ENCODE measurements around the gene IFT74. TPM values are rescaled to one million over a fixed set of nuclear protein-coding genes. Genes with fewer than 3 reads are reported as not detected.

Gene IFT74
- total RNA-seq, 1 experiment from 2014 or later = 6.2 TPM

DNA sequence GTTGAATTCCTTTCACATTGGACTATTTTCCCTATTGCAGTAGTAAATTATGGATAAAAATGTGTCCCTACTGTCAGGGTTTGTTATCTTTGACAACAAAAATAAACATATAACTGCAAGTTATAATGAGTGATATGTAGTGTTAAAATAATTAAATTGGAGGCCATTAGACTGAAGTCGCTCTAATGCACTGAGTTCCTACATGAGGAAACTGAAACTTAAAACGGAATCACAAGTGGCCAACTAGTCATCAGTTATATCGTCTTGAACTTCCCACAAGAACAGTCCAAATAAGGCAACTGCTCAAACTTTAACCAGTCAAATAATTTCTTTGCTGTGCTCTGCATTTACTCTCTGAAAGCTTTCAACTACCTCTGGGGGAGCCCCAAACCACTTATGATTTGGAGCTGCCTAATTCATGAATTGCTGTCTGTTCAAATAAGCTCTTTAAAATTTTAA is 2.1 kb upstream of the IFT74 start:
- H3K27ac ChIP-seq (ENCODE audit: low read length) = no peak overlapping the region
- H3K4me2 ChIP-seq (ENCODE audit: low read length) = no peak overlapping the region
- ChIA-PET POLR2A (ENCODE audit: unreplicated experiment) (no interaction called here), CTCF (no interaction called here)
- no TSS peak for BruUV-seq (replicated peaks)
- H3K27me3 ChIP-seq (ENCODE audit: low read length) = no peaks in the 10 kb centered on the region
- H3K79me2 ChIP-seq (ENCODE audit: low read length) = 0 out of 2 replicates have a peak, but pooled peaks cover 12% of the 10 kb centered on the region
- H3K9ac ChIP-seq (ENCODE audit: low read length) = no peak overlapping the region
- peaks cover 14% of the 10 kb centered on the region for H3K4me1 ChIP-seq (ENCODE audit: insufficient read depth, low read length)
- TF ChIP-seq EZH2 (IDR thresholded peaks at IDR 0.05; ENCODE audit: low read length, unreplicated experiment) (no peak), CTCF (conservative IDR thresholded peaks at IDR 0.05; ENCODE audit: low read depth, low read length) (no peak)
- no peak overlapping the region for H2AFZ ChIP-seq (ENCODE audit: low read length)
- intact Hi-C loops (cut with micrococcal nuclease) = no loop called here
- no peaks in the 10 kb centered on the region for H4K20me1 ChIP-seq (ENCODE audit: low read length)
- H3F3A ChIP-seq (ENCODE audit: low read length, unreplicated experiment) = no peaks in the 10 kb centered on the region
- no peak overlapping the region for H3K4me3 ChIP-seq (ENCODE audit: low read length)
- no peaks in the 10 kb centered on the region for H3K36me3 ChIP-seq (ENCODE audit: low read depth, low read length)
- H3K9me2 ChIP-seq (replicated peaks; ENCODE audit: low read length) = no peaks in the 10 kb centered on the region
- no peaks in the 10 kb centered on the region for H3K9me3 ChIP-seq (ENCODE audit: low read length)
- no peak for ATAC-seq
- DNase-seq = no peak

- 0 out of 2 replicates have a peak, but pooled peaks cover 12% of the 10 kb centered on the region for H3K79me2 ChIP-seq (ENCODE audit: low read length)
- ChIA-PET POLR2A (ENCODE audit: unreplicated experiment) (interaction anchor here (0.6 kb wide), 1 partner anchor 8 kb away, joined by 4 read pairs; the partner anchor contains the start of gene PLAA), CTCF (interaction anchor here (0.5 to 0.6 kb wide), 2 partner anchors 63 to 232 kb away, joined by 7 to 10 read pairs; no protein-coding TSS in a partner anchor)
- H3K27ac ChIP-seq (ENCODE audit: low read length) = no peak overlapping the region
- intact Hi-C loops (cut with micrococcal nuclease) = no loop called here
- no peaks in the 10 kb centered on the region for H3K9me2 ChIP-seq (replicated peaks; ENCODE audit: low read length)
- H3K9ac ChIP-seq (ENCODE audit: low read length) = peak overlapping the region; percentile 86; the same call in 1 of the 2 replicates
- H3K4me3 ChIP-seq (ENCODE audit: low read length) = peak overlapping the region; percentile 80
- no TSS peak for BruUV-seq (replicated peaks)
- TF ChIP-seq EZH2phosphoT487 (IDR thresholded peaks at IDR 0.05; ENCODE audit: borderline replicate concordance, low read length) = no peak
- TF ChIP-seq CTCF (conservative IDR thresholded peaks at IDR 0.05; ENCODE audit: low read depth, low read length) = no peak
- no peak for TF ChIP-seq EZH2 (IDR thresholded peaks at IDR 0.05; ENCODE audit: low read length, unreplicated experiment)
- no peaks in the 10 kb centered on the region for H3K27me3 ChIP-seq (ENCODE audit: low read length)
- peaks cover 14% of the 10 kb centered on the region for H3K4me1 ChIP-seq (ENCODE audit: insufficient read depth, low read length)
- H3K4me2 ChIP-seq (ENCODE audit: low read length) = peak overlapping the region; percentile 90
- H3K36me3 ChIP-seq (ENCODE audit: low read depth, low read length) = no peaks in the 10 kb centered on the region
- H3K9me3 ChIP-seq (ENCODE audit: low read length) = no peaks in the 10 kb centered on the region
- DNase-seq = no peak
- no peak for ATAC-seq
- H2AFZ ChIP-seq (ENCODE audit: low read length) = peak overlapping the region; percentile 94
- H3F3A ChIP-seq (ENCODE audit: low read length, unreplicated experiment) = no peaks in the 10 kb centered on the region
- H4K20me1 ChIP-seq (ENCODE audit: low read length) = no peaks in the 10 kb centered on the region
Observed at GRCh38 chr9:26955222-26955903, 849 bp upstream of the IFT74 start.

GRCh38 chr9:26956860-26957233 is 635 bp downstream of the IFT74 start:
- TF ChIP-seq CTCF (conservative IDR thresholded peaks at IDR 0.05; ENCODE audit: low read depth, low read length) = no peak
- TF ChIP-seq EZH2 (IDR thresholded peaks at IDR 0.05; ENCODE audit: low read length, unreplicated experiment) = no peak
- no peak for TF ChIP-seq EZH2phosphoT487 (IDR thresholded peaks at IDR 0.05; ENCODE audit: borderline replicate concordance, low read length)
- H3K4me2 ChIP-seq (ENCODE audit: low read length) = peak overlapping the region; percentile 90
- ChIA-PET CTCF (no interaction called here), POLR2A (ENCODE audit: unreplicated experiment) (no interaction called here)
- DNase-seq (no peak), ATAC-seq (no peak; the same call in 1 of the 2 replicates)
- no peaks in the 10 kb centered on the region for H3K27me3 ChIP-seq (ENCODE audit: low read length)
- H3K4me3 ChIP-seq (ENCODE audit: low read length) = peak overlapping the region; percentile 80
- no peaks in the 10 kb centered on the region for H3K36me3 ChIP-seq (ENCODE audit: low read depth, low read length)
- peak overlapping the region; percentile 86 for H3K9ac ChIP-seq (ENCODE audit: low read length)
- intact Hi-C loops (cut with micrococcal nuclease) = loop anchor here (1.0 kb wide), 1 partner anchor 10 kb away; the partner anchor contains the start of gene PLAA
- H3K9me2 ChIP-seq (replicated peaks; ENCODE audit: low read length) = no peaks in the 10 kb centered on the region
- 0 out of 2 replicates have a peak, but pooled peaks cover 12% of the 10 kb centered on the region for H3K79me2 ChIP-seq (ENCODE audit: low read length)
- no peak overlapping the region for H3K27ac ChIP-seq (ENCODE audit: low read length)
- peaks cover 14% of the 10 kb centered on the region for H3K4me1 ChIP-seq (ENCODE audit: insufficient read depth, low read length)
- no peaks in the 10 kb centered on the region for H3F3A ChIP-seq (ENCODE audit: low read length, unreplicated experiment)
- no peaks in the 10 kb centered on the region for H4K20me1 ChIP-seq (ENCODE audit: low read length)
- no peaks in the 10 kb centered on the region for H3K9me3 ChIP-seq (ENCODE audit: low read length)
- H2AFZ ChIP-seq (ENCODE audit: low read length) = peak overlapping the region; percentile 94
- BruUV-seq (replicated peaks) = no TSS peak
